ENCODE measurements around the gene AGBL4. TPM values are rescaled to one million over a fixed set of nuclear protein-coding genes. Genes with fewer than 3 reads are reported as not detected.
"Not testable (repeated sequence)": the region's sequence is repeated elsewhere in the genome, so short reads cannot be mapped to it uniquely, and the experiment has no call there.

AGBL4 gene
- polyA plus RNA-seq, 3 donors: 0.05 TPM; not detected in 2

DNA sequence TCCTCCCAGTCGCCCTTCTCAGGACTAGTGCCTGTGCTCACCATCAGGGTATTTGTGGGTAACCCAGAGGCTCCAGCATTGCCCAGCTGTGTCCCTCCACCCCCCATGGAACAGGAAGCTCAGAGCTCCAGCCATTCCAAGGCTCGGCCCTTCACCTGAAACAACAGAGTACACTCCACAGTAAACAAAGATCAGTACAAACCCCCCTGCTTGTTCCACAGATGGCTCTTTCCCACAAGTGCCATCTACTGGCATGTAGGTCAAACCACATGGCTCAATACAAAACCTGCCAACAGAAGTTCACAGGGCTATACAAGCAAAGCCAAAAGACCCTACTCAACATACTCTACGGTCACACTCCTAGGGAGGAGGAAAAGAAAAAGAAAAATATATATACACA lies 258.7 kb downstream of the AGBL4 start:
- no peak overlapping the region for H3K27ac Mint-ChIP-seq
- peaks cover 16 to 19% of the 10 kb centered on the region in 2 donors for H3K9me3 ChIP-seq (replicated peaks in 1 of 2; ENCODE audit: control insufficient read depth in 1 of 2, insufficient read depth in 1 of 2, low read length in 2 of 2)
- H3K4me3 Mint-ChIP-seq: no peak overlapping the region
- H3K4me1 Mint-ChIP-seq: no peaks in the 10 kb centered on the region
- no peak for DNase-seq
- H3K79me2 ChIP-seq (ENCODE audit: insufficient read depth, low read length): no peaks in the 10 kb centered on the region
- TF ChIP-seq, protein P1, sequence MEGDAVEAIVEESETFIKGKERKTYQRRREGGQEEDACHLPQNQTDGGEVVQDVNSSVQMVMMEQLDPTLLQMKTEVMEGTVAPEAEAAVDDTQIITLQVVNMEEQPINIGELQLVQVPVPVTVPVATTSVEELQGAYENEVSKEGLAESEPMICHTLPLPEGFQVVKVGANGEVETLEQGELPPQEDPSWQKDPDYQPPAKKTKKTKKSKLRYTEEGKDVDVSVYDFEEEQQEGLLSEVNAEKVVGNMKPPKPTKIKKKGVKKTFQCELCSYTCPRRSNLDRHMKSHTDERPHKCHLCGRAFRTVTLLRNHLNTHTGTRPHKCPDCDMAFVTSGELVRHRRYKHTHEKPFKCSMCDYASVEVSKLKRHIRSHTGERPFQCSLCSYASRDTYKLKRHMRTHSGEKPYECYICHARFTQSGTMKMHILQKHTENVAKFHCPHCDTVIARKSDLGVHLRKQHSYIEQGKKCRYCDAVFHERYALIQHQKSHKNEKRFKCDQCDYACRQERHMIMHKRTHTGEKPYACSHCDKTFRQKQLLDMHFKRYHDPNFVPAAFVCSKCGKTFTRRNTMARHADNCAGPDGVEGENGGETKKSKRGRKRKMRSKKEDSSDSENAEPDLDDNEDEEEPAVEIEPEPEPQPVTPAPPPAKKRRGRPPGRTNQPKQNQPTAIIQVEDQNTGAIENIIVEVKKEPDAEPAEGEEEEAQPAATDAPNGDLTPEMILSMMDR (IDR thresholded peaks at IDR 0.05): no peak
- H3K27me3 ChIP-seq (ENCODE audit: control insufficient read depth in 2 of 2, insufficient read depth in 2 of 2, low read length in 2 of 2): no peaks in the 10 kb centered on the region
- H3K36me3 ChIP-seq (replicated peaks in 1 of 2; ENCODE audit: control insufficient read depth in 1 of 2, insufficient read depth in 2 of 2, low read length in 2 of 2): no peaks in the 10 kb centered on the region
- no peak overlapping the region for H3K27ac ChIP-seq (ENCODE audit: low read depth in 1 of 2, low read length in 2 of 2)
- no peak overlapping the region for H3K4me2 ChIP-seq (replicated peaks; ENCODE audit: extremely low read depth, low read length, poor library complexity, severe bottlenecking)
- peaks cover 6 to 18% (median 10%) of the 10 kb centered on the region in 7 donors for H3K9me3 Mint-ChIP-seq
- intact Hi-C loops (cut with micrococcal nuclease): no loop called here
- H3K4me1 ChIP-seq (ENCODE audit: control insufficient read depth in 1 of 2, insufficient read depth in 2 of 2, low read length in 2 of 2): no peaks in the 10 kb centered on the region
- WGBS (ENCODE audit: insufficient coverage): 67% methylated on average over 2 of the region's 3 CpGs
- no peaks in the 10 kb centered on the region for H3K27me3 Mint-ChIP-seq (ENCODE audit: low read depth in 3 of 3)
- no peak overlapping the region for H2AFZ ChIP-seq (ENCODE audit: insufficient read depth, low read depth, low read length, poor library complexity, severe bottlenecking)
- H3K36me3 Mint-ChIP-seq: no peaks in the 10 kb centered on the region
- no peaks in the 10 kb centered on the region for H4K20me1 ChIP-seq (ENCODE audit: insufficient read depth, low read length)
- no peak overlapping the region for H3K9ac ChIP-seq (ENCODE audit: insufficient read depth, low read length, poor library complexity, severe bottlenecking)
- H3K4me3 ChIP-seq (replicated peaks in 1 of 3; ENCODE audit: low read depth in 2 of 3, low read length in 3 of 3): no peak overlapping the region

DNA sequence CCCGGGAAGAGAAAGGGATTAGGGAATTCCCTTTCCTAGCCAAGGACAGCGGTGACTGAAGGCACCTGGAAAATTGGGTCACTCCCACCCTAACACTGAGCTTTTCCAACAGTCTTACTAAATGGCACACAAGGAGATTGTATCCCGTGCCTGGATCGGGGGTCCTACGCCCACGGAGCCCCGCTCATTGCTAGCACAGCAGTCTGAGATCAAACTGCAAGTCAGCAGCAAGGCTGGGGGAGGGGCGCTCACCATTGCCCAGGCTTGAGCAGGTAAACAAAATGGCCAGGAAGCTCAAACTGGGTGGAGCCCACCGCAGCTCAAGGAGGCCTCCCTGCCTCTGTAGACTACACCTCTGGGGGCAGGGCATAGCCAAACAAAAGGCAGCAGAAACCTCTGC lies 285.6 kb downstream of the AGBL4 start:
- H3K9me3 ChIP-seq (replicated peaks in 1 of 2; ENCODE audit: control insufficient read depth in 1 of 2, insufficient read depth in 1 of 2, low read length in 2 of 2); H3K4me2 ChIP-seq (replicated peaks; ENCODE audit: extremely low read depth, low read length, poor library complexity, severe bottlenecking); H3K4me3 Mint-ChIP-seq: not testable (repeated sequence)

More for the DNA sequence above, 285.6 kb downstream of the AGBL4 start:
- H3K27ac ChIP-seq (ENCODE audit: low read depth in 1 of 2, low read length in 2 of 2); H3K9ac ChIP-seq (ENCODE audit: insufficient read depth, low read length, poor library complexity, severe bottlenecking); DNase-seq; H3K4me3 ChIP-seq (replicated peaks in 1 of 3; ENCODE audit: low read depth in 2 of 3, low read length in 3 of 3); intact Hi-C loops (cut with micrococcal nuclease); H3K27me3 Mint-ChIP-seq (ENCODE audit: low read depth in 3 of 3); H3K36me3 Mint-ChIP-seq; H2AFZ ChIP-seq (ENCODE audit: insufficient read depth, low read depth, low read length, poor library complexity, severe bottlenecking); H3K4me1 ChIP-seq (ENCODE audit: control insufficient read depth in 1 of 2, insufficient read depth in 2 of 2, low read length in 2 of 2); H3K79me2 ChIP-seq (ENCODE audit: insufficient read depth, low read length); H4K20me1 ChIP-seq (ENCODE audit: insufficient read depth, low read length); H3K27me3 ChIP-seq (ENCODE audit: control insufficient read depth in 2 of 2, insufficient read depth in 2 of 2, low read length in 2 of 2); H3K27ac Mint-ChIP-seq; H3K4me1 Mint-ChIP-seq; H3K36me3 ChIP-seq (replicated peaks in 1 of 2; ENCODE audit: control insufficient read depth in 1 of 2, insufficient read depth in 2 of 2, low read length in 2 of 2): not testable (repeated sequence)
- peaks cover 5 to 44% (median 22%) of the 10 kb centered on the region in 7 donors for H3K9me3 Mint-ChIP-seq
- WGBS (ENCODE audit: insufficient coverage): 86% methylated on average over 7 of the region's 9 CpGs
